Neural cell (in vitro differentiated cells): Measurements from ENCODE around the gene JDP2. TPM values are rescaled to one million over a fixed set of nuclear protein-coding genes. Genes with fewer than 3 reads are reported as not detected.

Experiments used
- H2AFZ ChIP-seq: fragments of 200-600, 300-800 bp; sonication (generic), shearing (Covaris generic); 2 replicates; pipeline ENCODE4 v1.6.0; 2014; ENCODE audit warnings: low read depth, mild to moderate bottlenecking, antibody characterized with exemption, low read length, moderate library complexity
- H3F3A ChIP-seq: fragments of 200-600 bp; shearing (Covaris generic); 2 replicates; pipeline ENCODE4 v1.6.1; 2016; ENCODE audit warnings: mild to moderate bottlenecking, moderate library complexity, mixed read lengths, antibody characterized with exemption, low read length; ENCODE audit not compliant: insufficient read depth, poor library complexity, severe bottlenecking
- H3K27ac ChIP-seq: fragments of 200-600, 300-800 bp; sonication (generic), shearing (Covaris generic); 2 replicates; pipeline ENCODE4 v1.5.1; 2014; ENCODE audit warnings: mild to moderate bottlenecking, low read length, moderate library complexity
- H3K27me3 ChIP-seq: fragments of 300-800, 200-600 bp; sonication (generic), shearing (Covaris generic); 2 replicates; pipeline ENCODE4 v1.6.0; 2014; ENCODE audit warnings: mild to moderate bottlenecking, low read depth, low read length, moderate library complexity; ENCODE audit not compliant: insufficient read depth
- H3K36me3 ChIP-seq: fragments of 300-800, 200-600 bp; sonication (generic), shearing (Covaris generic); 2 replicates; pipeline ENCODE4 v1.5.1; 2014; ENCODE audit warnings: mild to moderate bottlenecking, antibody characterized with exemption, low read length, moderate library complexity; ENCODE audit not compliant: insufficient read depth
- H3K4me2 ChIP-seq: fragments of 300-800, 200-600 bp; sonication (generic), shearing (Covaris generic); 2 replicates; pipeline ENCODE4 v1.6.0; 2014; ENCODE audit warnings: mild to moderate bottlenecking, low read length
- H3K4me3 ChIP-seq: fragments of 300-800, 200-600 bp; sonication (generic), shearing (Covaris generic); 2 replicates; pipeline ENCODE4 v1.5.1; 2014; ENCODE audit warnings: mild to moderate bottlenecking, low read length, moderate library complexity
- H3K79me2 ChIP-seq: fragments of 200-600 bp; shearing (Covaris generic); replicated peaks from 2 replicates; pipeline ENCODE4 v1.6.0; 2014; ENCODE audit warnings: mild to moderate bottlenecking, low read length, moderate library complexity; ENCODE audit not compliant: insufficient read depth
- H3K9ac ChIP-seq: fragments of 300-800, 200-600 bp; sonication (generic), shearing (Covaris generic); 2 replicates; pipeline ENCODE4 v1.6.1; 2016; ENCODE audit warnings: mild to moderate bottlenecking, low read length, mixed read lengths
- H3K9me2 ChIP-seq: fragments of 200-600 bp; shearing (Covaris generic); 2 replicates; pipeline ENCODE4 v1.6.1; 2016; ENCODE audit warnings: mild to moderate bottlenecking, low read length, mixed read lengths; ENCODE audit not compliant: insufficient read depth
- H3K9me3 ChIP-seq: fragments of 200-600, 300-800 bp; sonication (generic), shearing (Covaris generic); 2 replicates; pipeline ENCODE4 v1.6.1; 2016; ENCODE audit warnings: mild to moderate bottlenecking, mixed run types, low read length, moderate library complexity, mixed read lengths
- H4K20me1 ChIP-seq: fragments of 200-600 bp; shearing (Covaris generic); 2 replicates; pipeline ENCODE4 v1.6.1; 2016; ENCODE audit warnings: mild to moderate bottlenecking, mixed run types; ENCODE audit not compliant: insufficient read depth
- EP300 ChIP-seq: fragments of 450-650 bp; conservative IDR thresholded peaks from 2 replicates; pipeline ENCODE4 v1.6.1; 2014; ENCODE audit warnings: antibody characterized with exemption, mild to moderate bottlenecking, moderate library complexity; ENCODE audit not compliant: poor library complexity, severe bottlenecking
- EZH2 ChIP-seq: fragments of 200-600, 300-800 bp; shearing (Covaris generic), sonication (generic); IDR thresholded peaks from 2 replicates; pipeline ENCODE4 v1.6.1; 2014; ENCODE audit warnings: antibody characterized with exemption, low read length, borderline replicate concordance, mild to moderate bottlenecking; ENCODE audit not compliant: insufficient read depth, poor library complexity, severe bottlenecking
- MXI1 ChIP-seq: fragments of 450-650 bp; conservative IDR thresholded peaks from 2 replicates; pipeline ENCODE4 v1.6.1; 2014; ENCODE audit warnings: antibody characterized with exemption, mild to moderate bottlenecking; ENCODE audit not compliant: poor library complexity, severe bottlenecking
- POLR2AphosphoS5 ChIP-seq: IDR thresholded peaks from 2 replicates; pipeline ENCODE4 v1.6.1; 2012
- RAD21 ChIP-seq: fragments of 450-650 bp; conservative IDR thresholded peaks from 2 replicates; pipeline ENCODE4 v1.6.1; 2014; ENCODE audit warnings: antibody characterized with exemption, mild to moderate bottlenecking, moderate library complexity
- REST ChIP-seq: IDR thresholded peaks from 2 replicates; pipeline ENCODE4 v1.6.1; 2012; ENCODE audit warnings: borderline replicate concordance
- SMC3 ChIP-seq: fragments of 450-650 bp; conservative IDR thresholded peaks from 2 replicates; pipeline ENCODE4 v1.6.1; 2014; ENCODE audit warnings: antibody characterized with exemption, mild to moderate bottlenecking, moderate library complexity; ENCODE audit not compliant: poor library complexity
- TAF1 ChIP-seq: IDR thresholded peaks from 2 replicates; pipeline ENCODE4 v1.6.1; 2012; ENCODE audit warnings: low read depth
- polyA plus RNA-seq: library from polyadenylated mRNA; depleted of rRNA; stranded (reverse); fragments of >200 nt; gene quantifications from 2 replicates; pipeline ENCODE4 v1.2.3, GENCODE V29; 2014
- TF ChIP-seq, protein P1 (sequence below): fragments of 450-650 bp; IDR thresholded peaks from 2 replicates; pipeline ENCODE4 v1.5.1; 2014; ENCODE audit warnings: antibody characterized with exemption, mild to moderate bottlenecking, moderate library complexity; ENCODE audit not compliant: poor library complexity, severe bottlenecking

Gene JDP2
- polyA plus RNA-seq, 1 donor from 2014 or later = 20.3 TPM

GRCh38 chr14:75452324-75452723 is 24.5 kb downstream of the JDP2 start:
- Histone ChIP-seq H3K27ac (no peak overlapping the region), H3K36me3 (no peaks in the 10 kb centered on the region), H3K9me3 (no peaks in the 10 kb centered on the region), H3K4me2 (no peak overlapping the region), H3K27me3 (no peaks in the 10 kb centered on the region), H2AFZ (no peak overlapping the region), H3K9ac (no peak overlapping the region), H4K20me1 (no peaks in the 10 kb centered on the region), H3K4me3 (no peak overlapping the region), H3F3A (no peaks in the 10 kb centered on the region), H3K9me2 (no peaks in the 10 kb centered on the region), H3K79me2 (no peaks in the 10 kb centered on the region)
- no peak for TF ChIP-seq SMC3
- no peak for TF ChIP-seq TAF1
- TF ChIP-seq RAD21 = no peak
- TF ChIP-seq, protein P1, sequence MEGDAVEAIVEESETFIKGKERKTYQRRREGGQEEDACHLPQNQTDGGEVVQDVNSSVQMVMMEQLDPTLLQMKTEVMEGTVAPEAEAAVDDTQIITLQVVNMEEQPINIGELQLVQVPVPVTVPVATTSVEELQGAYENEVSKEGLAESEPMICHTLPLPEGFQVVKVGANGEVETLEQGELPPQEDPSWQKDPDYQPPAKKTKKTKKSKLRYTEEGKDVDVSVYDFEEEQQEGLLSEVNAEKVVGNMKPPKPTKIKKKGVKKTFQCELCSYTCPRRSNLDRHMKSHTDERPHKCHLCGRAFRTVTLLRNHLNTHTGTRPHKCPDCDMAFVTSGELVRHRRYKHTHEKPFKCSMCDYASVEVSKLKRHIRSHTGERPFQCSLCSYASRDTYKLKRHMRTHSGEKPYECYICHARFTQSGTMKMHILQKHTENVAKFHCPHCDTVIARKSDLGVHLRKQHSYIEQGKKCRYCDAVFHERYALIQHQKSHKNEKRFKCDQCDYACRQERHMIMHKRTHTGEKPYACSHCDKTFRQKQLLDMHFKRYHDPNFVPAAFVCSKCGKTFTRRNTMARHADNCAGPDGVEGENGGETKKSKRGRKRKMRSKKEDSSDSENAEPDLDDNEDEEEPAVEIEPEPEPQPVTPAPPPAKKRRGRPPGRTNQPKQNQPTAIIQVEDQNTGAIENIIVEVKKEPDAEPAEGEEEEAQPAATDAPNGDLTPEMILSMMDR = no peak
- TF ChIP-seq EP300 = no peak
- TF ChIP-seq MXI1 = no peak
- TF ChIP-seq EZH2 = no peak
- no peak for TF ChIP-seq POLR2AphosphoS5
- no peak for TF ChIP-seq REST

DNA sequence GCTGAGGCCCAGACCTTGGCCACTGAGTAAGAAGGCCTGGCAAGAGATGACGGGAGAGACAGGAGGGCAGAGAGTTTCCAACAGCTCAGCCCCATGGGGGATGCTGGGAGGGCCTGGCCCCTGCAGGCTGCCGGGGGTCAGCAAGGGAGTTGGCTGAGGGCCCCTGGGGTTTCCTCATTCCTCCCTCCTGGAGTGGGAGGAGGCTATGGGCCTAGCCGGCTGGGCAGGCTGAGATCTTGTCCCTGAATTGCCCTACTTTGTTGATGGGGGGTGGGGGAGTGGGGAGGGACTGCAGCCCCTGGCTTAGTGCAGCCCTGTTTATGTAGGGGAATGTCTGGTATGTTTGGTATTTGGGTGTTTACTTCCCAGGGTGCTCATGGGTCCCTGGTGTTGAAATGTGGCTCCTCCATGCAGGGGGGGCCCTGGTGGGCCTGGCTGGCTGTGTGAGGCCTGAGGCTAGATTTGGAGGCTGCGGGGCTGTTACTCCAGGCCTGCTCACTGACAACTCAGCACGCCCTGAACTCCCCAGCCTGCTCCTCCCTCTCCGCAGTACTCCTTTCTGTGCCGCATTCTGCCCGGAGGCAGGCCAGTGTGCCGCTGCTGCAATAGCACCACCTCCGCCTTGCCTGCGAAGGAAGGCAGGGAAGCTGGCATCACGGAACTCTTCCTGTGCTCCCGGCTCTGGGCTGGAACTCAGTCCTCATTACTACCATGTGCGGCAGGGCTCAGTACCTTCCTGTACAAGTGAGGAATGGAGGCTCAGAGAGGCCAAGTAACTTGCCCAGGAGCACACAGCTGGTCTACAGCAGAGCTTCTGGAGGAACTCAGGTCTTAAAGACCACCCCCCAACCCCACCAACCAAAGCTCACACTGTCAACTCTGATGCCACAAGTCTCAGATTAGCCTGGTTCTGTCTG is 25.3 kb downstream of the JDP2 start:
- no peaks in the 10 kb centered on the region for H3K79me2 ChIP-seq
- no peak overlapping the region for H3K4me3 ChIP-seq

More for the DNA sequence above, 25.3 kb downstream of the JDP2 start:
- Histone ChIP-seq H4K20me1 (no peaks in the 10 kb centered on the region), H3K9me2 (no peaks in the 10 kb centered on the region), H3K27me3 (no peaks in the 10 kb centered on the region), H3K36me3 (no peaks in the 10 kb centered on the region), H3K9ac (no peak overlapping the region), H3F3A (no peaks in the 10 kb centered on the region), H3K4me2 (no peak overlapping the region), H3K9me3 (no peaks in the 10 kb centered on the region), H2AFZ (no peak overlapping the region), H3K27ac (no peak overlapping the region)
- no peak for TF ChIP-seq REST
- TF ChIP-seq MXI1 = no peak
- TF ChIP-seq RAD21 = no peak
- no peak for TF ChIP-seq EZH2
- no peak for TF ChIP-seq TAF1
- no peak for TF ChIP-seq EP300
- no peak for TF ChIP-seq POLR2AphosphoS5
- TF ChIP-seq, protein P1 = no peak
- no peak for TF ChIP-seq SMC3
